ENCODE results near the gene KCNK5. TPM values are rescaled to one million over a fixed set of nuclear protein-coding genes. Genes with fewer than 3 reads are reported as not detected.

Gene KCNK5
- total and polyA plus RNA-seq, 9 of the 15 experiments (the other 6 are each of a cell fraction or from before 2014, with no cell fraction given), result 1.5 to 45.8 (median 25.8) TPM

GRCh38 chr6:39269961-39270360 is 40.7 kb upstream of the KCNK5 start:
- ChIA-PET CTCF (ENCODE audit: low intra/inter-chr PET ratio) (interaction anchor here (0.6 kb wide), 1 partner anchor 215 kb away, joined by 3 read pairs; no protein-coding TSS in a partner anchor), POLR2A (no interaction called here)
- Histone ChIP-seq H3K4me2 (ENCODE audit: insufficient read depth, low read length) (no peak overlapping the region), H2AFZ (ENCODE audit: low read depth, low read length) (no peak overlapping the region), H4K20me1 (replicated peaks; ENCODE audit: control insufficient read depth, insufficient read depth, low read length) (0 out of 2 replicates have a peak, but pooled peaks cover 4% of the 10 kb centered on the region), H3K9me1 (ENCODE audit: control insufficient read depth, insufficient read depth, low read length) (no peaks in the 10 kb centered on the region), H3K27me3 (ENCODE audit: control insufficient read depth in 2 of 2, insufficient read depth in 2 of 2, low read length in 2 of 2) (peaks cover 48 to 51% of the 10 kb centered on the region in 2 experiments), H3K4me1 (replicated peaks in 1 of 2; ENCODE audit: control insufficient read depth in 2 of 2, insufficient read depth in 2 of 2, low read length in 2 of 2) (no peaks in the 10 kb centered on the region), H3K4me3 (no peak overlapping the region), H3K36me3 (ENCODE audit: control insufficient read depth, insufficient read depth, low read length) (no peaks in the 10 kb centered on the region), H3K9me3 (replicated peaks; ENCODE audit: control insufficient read depth, insufficient read depth, low read depth, low read length) (no peaks in the 10 kb centered on the region), H3K27ac (ENCODE audit: extremely low read depth, low read depth, low read length) (no peak overlapping the region), H3K9ac (ENCODE audit: insufficient read depth in 1 of 2, low read depth in 2 of 2, low read length in 2 of 2) (no peak overlapping the region), H3K79me2 (ENCODE audit: control insufficient read depth, insufficient read depth, low read length) (no peaks in the 10 kb centered on the region)
- FAIRE-seq (no peak), ATAC-seq (no peak), DNase-seq (ENCODE audit: extremely low read depth in 1 of 4, low spot score in 3 of 4) (no peak)
- in situ Hi-C loops (cut with MboI), result no loop called here
- BruUV-seq (replicated peaks), result no TSS peak
- TF ChIP-seq C11orf30 (IDR thresholded peaks at IDR 0.05; ENCODE audit: low read depth) (no peak), MTF1 (CRISPR knock-in tag; IDR thresholded peaks at IDR 0.05; ENCODE audit: borderline replicate concordance) (no peak), SIN3B (IDR thresholded peaks at IDR 0.05; ENCODE audit: low read depth) (no peak), ETV1 (tag; conservative IDR thresholded peaks at IDR 0.05; ENCODE audit: low read depth) (no peak), ZNF431 (CRISPR knock-in tag; IDR thresholded peaks at IDR 0.05) (no peak), RHOXF2B (CRISPR knock-in tag; conservative IDR thresholded peaks at IDR 0.05) (no peak), NR4A1 (CRISPR knock-in tag; IDR thresholded peaks at IDR 0.05) (no peak), NR4A1 (tag; IDR thresholded peaks at IDR 0.05) (no peak)
- intact Hi-C loops (cut with micrococcal nuclease), result no loop called here
- WGBS (ENCODE audit: insufficient coverage, low coverage, missing lambda C conversion rate), result 0% methylated on average over 1 of the region's 1 CpG
